ENCODE data around the gene MYL10. TPM values are rescaled to one million over a fixed set of nuclear protein-coding genes. Genes with fewer than 3 reads are reported as not detected.

MYL10 gene
- 10 to 100 TPM in 8 of 10 donors, 1 to 10 TPM in 2; 5.7 to 40.9 (median 21.1) TPM for polyA plus RNA-seq (ENCODE audit: insufficient read length in 10 of 10)
- long read RNA-seq, donor 1, transcript MYL10-202 (7 exons, 547 nt), result major isoform, 5 of 12 reads
- long read RNA-seq, donor 1, partial matches to known transcripts, result 7 of 12 reads
- long read RNA-seq, donor 1, other reads (novel, unspliced or antisense), result 0 of 12 reads
- long read RNA-seq, donor 2, transcript MYL10-202 (7 exons, 547 nt), result major isoform, 7 of 7 reads
- long read RNA-seq, donor 2, partial matches to known transcripts, result 0 of 7 reads
- long read RNA-seq, donor 2, other reads (novel, unspliced or antisense), result 0 of 7 reads
- long read RNA-seq, donor 3, result 0 reads
- long read RNA-seq, donor 4, transcript MYL10-202 (7 exons, 547 nt), result major isoform, 10 of 18 reads
- long read RNA-seq, donor 4, partial matches to known transcripts, result 8 of 18 reads
- long read RNA-seq, donor 4, other reads (novel, unspliced or antisense), result 0 of 18 reads
- long read RNA-seq, donor 5, transcript MYL10-202 (7 exons, 547 nt), result major isoform, 9 of 17 reads
- long read RNA-seq, donor 5, partial matches to known transcripts, result 8 of 17 reads
- long read RNA-seq, donor 5, other reads (novel, unspliced or antisense), result 0 of 17 reads
- long read RNA-seq, donor 6, transcript MYL10-202 (7 exons, 547 nt), result major isoform, 14 of 22 reads
- long read RNA-seq, donor 6, partial matches to known transcripts, result 8 of 22 reads
- long read RNA-seq, donor 6, other reads (novel, unspliced or antisense), result 0 of 22 reads
- long read RNA-seq, donor 7, transcript MYL10-202 (7 exons, 547 nt), result major isoform, 15 of 21 reads
- long read RNA-seq, donor 7, partial matches to known transcripts, result 6 of 21 reads
- long read RNA-seq, donor 7, other reads (novel, unspliced or antisense), result 0 of 21 reads
- long read RNA-seq, donor 8, partial matches to known transcripts, result 0 of 3 reads
- long read RNA-seq, donor 8, other reads (novel, unspliced or antisense), result 0 of 3 reads
- long read RNA-seq, donor 9, partial matches to known transcripts, result 0 of 2 reads
- long read RNA-seq, donor 9, other reads (novel, unspliced or antisense), result 0 of 2 reads

DNA sequence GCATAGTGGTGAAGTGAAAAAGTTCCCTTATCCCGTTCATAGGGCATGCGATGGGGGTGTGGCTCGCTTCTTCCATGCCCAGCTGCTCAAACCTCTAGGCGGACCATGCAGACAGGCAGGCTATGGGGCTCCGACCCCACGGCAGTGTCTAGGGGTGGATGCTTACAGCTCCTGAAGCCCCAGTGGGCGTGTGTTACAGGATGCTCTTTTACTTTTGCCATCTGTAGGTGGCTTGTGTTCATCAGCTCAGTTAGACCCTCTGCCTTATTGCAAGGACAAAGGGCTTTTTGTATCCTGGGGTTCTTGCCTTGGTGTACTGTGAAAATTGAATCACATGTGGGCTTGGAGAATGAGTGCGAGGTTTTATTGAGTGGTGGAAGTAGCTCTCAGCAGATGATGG lies at the start of gene MYL10:
TSS of gene MYL10 (minus strand) at position 126 of the 400 bp plus-strand sequence. CDS start 178 bp downstream, outside the sequence.
- no peak for DNase-seq

DNA sequence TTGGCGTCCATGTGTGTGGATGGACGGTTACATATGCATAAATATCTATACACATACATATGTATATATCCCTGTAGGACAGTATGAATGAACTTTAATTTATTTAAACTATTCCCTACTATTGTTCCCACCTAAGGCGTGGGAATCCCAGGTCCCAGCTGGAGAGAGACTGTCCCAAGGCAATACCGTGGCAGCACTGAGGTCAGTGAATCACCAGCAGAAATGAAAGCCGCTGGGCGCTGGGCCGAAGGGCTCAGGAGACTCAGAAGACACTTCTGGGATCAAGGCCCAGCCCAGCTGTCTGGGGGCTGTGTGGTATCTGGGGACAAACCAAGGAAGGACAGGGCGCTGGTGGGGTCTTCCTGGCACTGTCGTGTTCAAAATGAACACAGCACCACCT lies 49.6 kb upstream of the MYL10 start:
- peak in 1 of 3 donors; percentile 21 for DNase-seq

DNA sequence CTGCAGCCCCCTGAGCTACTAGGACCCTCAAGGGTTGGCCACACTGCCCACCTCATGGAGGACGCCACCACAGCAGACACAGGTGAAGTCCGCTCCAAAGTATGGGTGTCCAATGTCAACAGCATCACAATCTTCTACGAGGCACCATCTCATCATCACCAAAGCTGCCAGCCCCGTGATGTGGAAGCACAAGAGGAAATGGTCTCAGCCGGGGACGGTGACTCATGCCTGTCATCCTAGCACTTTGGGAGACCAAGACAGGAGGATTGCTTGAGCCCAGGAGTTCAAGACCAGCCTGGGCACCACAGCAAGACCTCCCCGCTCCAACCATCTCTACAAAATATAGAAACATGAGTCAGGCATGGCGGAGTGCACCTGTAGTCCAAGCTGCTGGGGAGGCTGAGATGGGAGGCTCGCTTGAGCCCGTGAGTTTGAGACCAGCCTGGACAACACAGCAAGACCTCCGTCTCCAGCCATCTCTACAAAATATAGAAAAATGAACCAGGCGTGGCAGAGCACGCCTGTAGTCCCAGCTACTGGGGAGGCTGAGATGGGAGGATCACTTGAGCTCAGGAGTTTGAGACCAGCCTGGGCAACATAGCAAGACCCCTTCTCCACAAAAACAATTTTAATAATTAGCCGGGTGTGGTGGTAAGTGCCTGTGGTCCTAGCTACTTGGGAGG lies 48.8 kb upstream of the MYL10 start:
- no peak for DNase-seq

GRCh38 chr7:101677391-101677790 lies 48.3 kb upstream of the MYL10 start:
- no peak for DNase-seq

DNA sequence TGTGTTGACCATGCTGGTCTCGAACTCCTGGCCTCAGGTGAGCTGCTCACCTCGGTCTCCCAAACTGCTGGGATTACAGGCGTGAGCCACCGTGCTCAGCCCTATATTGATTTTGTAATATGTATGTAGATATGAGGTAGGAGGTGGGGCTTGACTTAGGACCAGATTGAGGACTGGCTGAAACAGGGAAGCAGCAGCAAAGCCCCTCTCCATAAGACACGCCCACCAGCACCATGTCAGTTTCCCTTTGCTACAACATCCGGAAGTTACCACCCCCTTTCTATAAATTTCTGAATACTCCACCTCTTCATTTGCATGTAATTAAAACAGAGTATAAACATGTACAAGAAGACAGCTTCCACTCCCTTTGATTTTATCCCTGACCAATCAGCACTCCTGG lies 47.9 kb upstream of the MYL10 start:
- DNase-seq, result no peak

- DNase-seq, result no peak
These were observed 47.0 kb upstream of the MYL10 start for GRCh38 chr7:101676062-101676598.

DNA sequence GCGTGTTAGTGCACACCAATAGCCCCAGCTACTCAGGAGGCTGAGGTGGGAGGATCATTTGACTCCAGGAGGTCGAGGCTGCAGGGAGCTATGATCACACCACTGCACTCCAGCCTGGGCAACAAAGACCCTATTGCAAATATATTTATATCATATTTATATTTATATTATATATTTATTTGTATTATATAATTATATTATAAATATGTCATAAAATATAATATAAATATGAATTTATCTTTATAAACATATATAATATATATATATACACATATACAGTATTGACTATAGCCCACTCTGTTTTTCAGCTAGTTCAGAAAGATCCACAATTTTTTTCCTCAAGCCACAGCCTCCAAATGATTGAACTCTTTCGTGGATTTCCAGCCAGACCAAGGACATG lies 45.3 kb upstream of the MYL10 start:
- DNase-seq, result no peak

- DNase-seq, result no peak
These were observed 44.9 kb upstream of the MYL10 start for GRCh38 chr7:101673951-101674350.

DNA sequence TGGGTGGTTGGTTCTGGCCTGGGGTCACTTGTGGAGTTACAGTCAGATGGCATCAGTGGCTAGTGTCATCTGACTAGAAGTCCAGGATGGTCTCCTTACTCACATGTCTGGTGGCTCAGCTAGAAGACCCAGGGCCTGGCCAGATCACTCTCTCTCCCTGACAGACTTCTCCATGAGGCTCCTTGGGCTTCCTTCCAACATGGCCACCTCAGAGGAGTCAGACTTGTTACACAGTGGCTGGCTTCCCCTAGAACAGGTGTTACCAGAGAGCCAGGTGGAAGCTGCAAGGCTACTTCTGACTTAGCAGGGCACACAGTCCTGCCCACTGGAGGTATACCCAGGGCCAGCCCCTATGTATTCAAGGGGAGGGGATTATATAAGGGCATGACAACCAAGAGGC lies 44.2 kb upstream of the MYL10 start:
- no peak for DNase-seq

DNA sequence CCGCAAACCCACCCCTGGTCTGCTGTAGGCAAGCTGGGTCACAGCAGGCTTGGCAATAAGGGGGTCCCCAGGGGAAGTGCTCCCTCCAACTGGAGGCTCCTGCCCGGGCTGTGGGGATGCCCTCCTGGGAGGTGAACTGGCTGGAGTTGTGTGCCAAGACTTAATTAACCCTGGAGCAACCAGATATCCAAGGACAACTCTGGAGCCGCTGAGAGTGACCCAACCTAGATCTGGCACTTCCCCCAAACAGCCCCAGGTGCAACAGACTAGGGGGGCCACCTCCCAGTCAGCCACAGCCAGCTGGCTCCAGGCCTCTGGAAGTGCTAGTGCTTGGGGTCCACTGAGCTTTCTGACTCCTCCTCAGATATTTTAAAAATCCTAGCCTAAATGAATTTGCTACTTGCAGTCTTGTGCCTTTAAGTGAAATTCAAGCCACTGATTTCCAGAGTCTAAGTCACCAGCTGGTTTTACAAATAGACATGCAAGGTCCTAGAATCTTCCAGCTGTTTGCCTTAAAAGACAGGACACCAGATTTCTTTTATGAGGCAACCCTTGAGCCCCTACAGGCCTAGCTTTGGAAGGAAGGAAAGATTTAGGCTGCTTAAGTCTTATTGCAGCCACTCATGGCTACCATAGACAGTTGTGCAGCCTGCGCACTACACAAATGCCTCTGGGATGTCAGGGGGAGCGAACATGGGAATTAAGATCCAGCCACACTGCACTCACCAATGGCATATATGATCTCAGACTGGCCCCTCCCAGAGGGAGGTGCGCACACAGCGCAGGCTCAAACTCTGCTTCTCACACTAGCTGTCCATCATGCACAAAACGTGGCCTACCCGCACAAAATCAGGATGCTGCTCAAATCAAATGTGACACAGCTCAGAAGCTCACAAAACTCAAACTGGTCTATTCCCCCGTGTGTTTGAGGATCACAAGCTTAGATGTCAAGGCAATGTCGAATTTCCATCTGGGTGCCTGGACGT lies 42.6 kb upstream of the MYL10 start:
- peak; percentile 10 to 66 (median 18) for DNase-seq

DNA sequence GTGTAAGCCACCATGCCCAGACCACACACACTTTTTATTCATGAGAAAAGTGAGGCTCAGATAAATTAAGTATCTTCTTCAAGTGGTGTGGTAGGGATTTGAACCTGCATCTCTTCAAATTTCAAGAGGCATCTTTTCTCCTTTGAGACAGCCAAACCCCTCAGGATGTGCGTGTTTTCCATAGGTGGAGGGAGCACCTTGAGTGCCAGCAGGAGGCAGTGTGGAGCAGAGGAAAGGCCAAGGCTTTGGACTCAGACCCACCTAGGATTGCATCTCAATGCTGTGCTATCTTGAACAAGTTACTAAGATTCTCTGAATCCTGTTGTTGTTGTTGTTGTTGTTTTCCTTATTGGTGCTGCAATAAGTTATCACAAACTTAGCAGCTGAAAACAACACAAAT lies 40.2 kb upstream of the MYL10 start:
- DNase-seq, result no peak

DNA sequence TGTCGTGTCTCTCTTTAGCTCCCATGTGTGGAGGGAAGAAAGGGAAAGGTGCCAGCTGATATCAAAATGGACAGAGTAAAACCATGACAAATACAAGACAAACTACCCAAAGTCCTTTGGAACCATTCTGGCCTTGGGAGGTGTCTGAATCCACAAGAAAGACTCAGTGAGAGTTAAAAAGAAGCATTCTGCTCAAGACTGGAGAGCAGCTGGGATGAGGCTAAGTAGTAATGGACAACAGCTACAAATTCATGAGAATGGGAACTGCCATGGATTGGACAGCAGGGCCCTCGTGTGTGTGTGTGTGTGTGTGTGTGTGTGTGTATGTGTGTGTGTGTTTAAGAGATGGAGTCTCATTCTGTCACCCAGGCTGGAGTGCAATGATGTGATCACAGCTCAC lies 39.6 kb upstream of the MYL10 start:
- no peak for DNase-seq

DNA sequence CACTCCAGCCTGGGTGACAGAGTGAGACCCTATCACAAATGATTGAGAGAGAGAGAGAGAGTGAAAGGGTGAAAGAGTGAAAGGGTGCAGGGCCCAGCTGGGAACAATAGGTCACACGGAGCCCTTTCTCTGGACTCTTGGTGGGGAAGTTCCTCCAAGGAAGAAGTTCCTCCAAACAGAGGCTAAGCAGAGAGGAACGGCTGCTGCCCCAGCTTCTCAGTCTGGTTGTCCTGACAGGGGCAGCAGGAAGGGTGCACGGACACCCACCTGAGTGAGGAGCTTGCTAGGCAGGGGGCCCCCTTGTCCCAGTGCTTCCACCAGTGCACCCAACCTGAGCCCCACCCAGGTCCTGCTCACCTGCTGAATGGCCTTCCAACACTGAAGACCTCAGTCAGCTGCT lies 38.8 kb upstream of the MYL10 start:
- DNase-seq, result no peak

- DNase-seq, result no peak
These were observed 38.3 kb upstream of the MYL10 start for GRCh38 chr7:101667399-101667798.

- peak; percentile 28 to 76 (median 55) for DNase-seq
These were observed 37.6 kb upstream of the MYL10 start for GRCh38 chr7:101666741-101667140.

DNA sequence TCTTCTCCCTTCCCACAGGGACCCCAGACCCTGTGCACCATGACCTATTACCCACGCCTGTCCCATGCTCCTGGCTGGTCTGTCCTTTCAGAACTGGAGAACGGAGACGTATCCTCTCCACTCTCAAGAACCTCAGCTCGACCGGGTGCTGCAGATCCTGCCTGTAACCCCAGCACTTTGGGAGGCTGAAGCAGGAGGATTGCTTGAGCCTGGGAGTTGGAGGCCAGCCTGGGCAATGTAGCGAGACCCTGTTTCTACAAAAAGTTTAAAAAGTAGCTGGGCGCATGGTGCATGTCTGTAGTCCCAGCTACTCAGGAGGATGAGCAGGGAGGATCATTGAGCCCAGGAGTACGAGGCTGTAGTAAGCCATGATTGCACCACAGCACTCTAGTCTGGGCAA lies 37.2 kb upstream of the MYL10 start:
- no peak for DNase-seq

- DNase-seq, result no peak
These were observed 35.9 kb upstream of the MYL10 start for GRCh38 chr7:101664893-101665471.

DNA sequence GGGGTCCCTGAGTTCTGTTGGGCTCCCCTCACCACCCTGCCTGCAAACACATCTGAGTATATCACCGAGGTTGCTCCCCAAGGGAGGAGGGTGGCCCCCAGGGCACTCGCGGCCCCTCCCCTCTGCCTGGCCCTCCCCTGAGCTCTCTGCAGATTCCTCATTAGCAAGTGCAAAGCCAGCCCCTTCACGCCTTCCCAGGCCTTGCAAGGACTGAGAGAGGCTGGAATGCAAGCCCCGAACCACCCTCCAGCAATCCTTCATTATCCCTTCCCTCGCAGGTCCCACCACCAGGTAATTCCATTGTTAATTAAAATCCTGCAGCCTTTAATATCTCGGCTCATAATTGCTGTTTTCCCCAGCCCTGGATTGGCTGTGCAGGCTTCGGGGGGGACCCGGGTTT lies 35.3 kb upstream of the MYL10 start:
- DNase-seq, result no peak

- no peak for DNase-seq
These were observed 34.7 kb upstream of the MYL10 start for GRCh38 chr7:101663747-101664146.

DNA sequence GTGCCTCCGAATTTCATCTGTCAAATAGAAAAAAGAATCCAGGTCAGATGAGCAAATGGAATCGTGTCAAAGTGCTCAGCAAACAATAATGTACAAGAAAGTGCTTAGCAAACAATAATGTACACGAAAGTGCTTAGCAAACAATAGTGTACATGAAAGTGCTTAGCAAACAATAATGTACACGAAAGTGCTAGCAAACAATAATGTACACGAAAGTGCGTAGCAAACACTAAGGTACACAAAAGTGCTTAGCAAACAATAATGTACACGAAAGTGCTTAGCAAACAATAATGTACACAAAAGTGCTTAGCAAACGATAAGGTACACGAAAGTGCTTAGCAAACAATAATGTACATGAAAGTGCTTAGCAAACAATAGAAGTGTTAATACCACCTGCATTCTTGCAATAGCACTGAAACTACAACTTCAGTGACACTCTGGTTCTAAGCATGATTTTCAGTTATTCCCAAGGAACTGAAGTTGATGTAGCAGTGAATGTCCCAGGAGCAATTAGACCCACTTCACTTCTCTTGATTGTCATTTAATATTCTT lies 33.4 kb upstream of the MYL10 start:
- no peak for DNase-seq
